HCT116 (cell line): ENCODE data around the gene IGIP. TPM values are rescaled to one million over a fixed set of nuclear protein-coding genes. Genes with fewer than 3 reads are reported as not detected.

Experiments
- ATAC-seq: fragments of 200-7000 bp; cut with Tn5 transposase; 2 replicates; pipeline ENCODE4 v1.9.1; 2020; ENCODE audit warnings: mild to moderate bottlenecking, moderate library complexity
- BruUV-seq: library from RNA; stranded (reverse); fragments of 400-500 nt; replicated peaks from 2 replicates; lab custom pipeline; 2021; lab: Mats Ljungman, UMichigan
- CTCF ChIA-PET: fragments of 300-600 bp; sonication (Branson Sonifier 250); formaldehyde crosslinking; loops from one replicate; lab custom pipeline; 2021; ENCODE audit warnings: antibody characterized with exemption; lab: Charles Lee
- POLR2A ChIA-PET: fragments of 300-600, 350-600 bp; sonication (Branson Sonifier 250); formaldehyde crosslinking; loops from one replicate; lab custom pipeline; 2021; ENCODE audit warnings: antibody characterized with exemption; lab: Charles Lee
- RAD21 ChIA-PET, 2 experiments: fragments of 300-600 bp; sonication (Branson Sonifier 250); formaldehyde crosslinking; loops; one replicate each; lab custom pipeline; 2023; ENCODE audit warnings: low total read pairs in 2 of 2; ENCODE audit not compliant: uncharacterized antibody in 2 of 2, unreplicated experiment in 2 of 2, low non-redundant PET in 1 of 2; lab: Charles Lee
- DNase-seq: peaks from one replicate; pipeline ENCODE4 v3.0.0-alpha.2; 2010; ENCODE audit warnings: low read depth, low spot score
- H2AFZ ChIP-seq: fragments of 200-600 bp; shearing (Covaris generic), sonication (generic); 2 replicates; pipeline ENCODE4 v1.6.1; 2017; ENCODE audit warnings: low read depth, mixed run types, mixed read lengths, antibody characterized with exemption, low read length; ENCODE audit not compliant: poor library complexity, severe bottlenecking
- H3K27ac ChIP-seq: 2 replicates; pipeline ENCODE4 v1.5.1; 2012; ENCODE audit warnings: low read depth, low read length
- H3K27me3 ChIP-seq: fragments of 200-600 bp; sonication (generic); 2 replicates; pipeline ENCODE4 v1.6.1; 2016; ENCODE audit warnings: mixed run types, low read length, mixed read lengths; ENCODE audit not compliant: insufficient read depth
- H3K36me3 ChIP-seq, 2 experiments: fragments of 200-500 bp in 1 of 2; fragments of 200-600 bp in 1 of 2; sonication (Bioruptor generic) in 1 of 2; sonication (generic) in 1 of 2; 2 replicates each; pipeline versions ENCODE4 v1.5.1 to v1.6.1; 2014 to 2016; ENCODE audit warnings: low read length in 2 of 2, inconsistent platforms in 1 of 2, mixed read lengths in 1 of 2, mixed run types in 1 of 2; ENCODE audit not compliant: insufficient read depth in 2 of 2, control insufficient read depth in 1 of 2
- H3K4me1 ChIP-seq, 2 experiments: fragments of 200-600 bp in 1 of 2; sonication (generic) in 1 of 2; 2 replicates each; pipeline versions ENCODE4 v1.5.1 to v1.6.1; 2012 to 2017; ENCODE audit warnings: low read length in 2 of 2, inconsistent platforms in 1 of 2, mild to moderate bottlenecking in 1 of 2, mixed read lengths in 1 of 2, mixed run types in 1 of 2, moderate library complexity in 1 of 2; ENCODE audit not compliant: insufficient read depth in 2 of 2, control insufficient read depth in 1 of 2
- H3K4me2 ChIP-seq: fragments of 200-600 bp; sonication (generic); 2 replicates; pipeline ENCODE4 v1.6.1; 2017; ENCODE audit warnings: mixed run types, low read length, mixed read lengths
- H3K4me3 ChIP-seq, 2 experiments: fragments of 200-600 bp in 1 of 2; sonication (generic) in 1 of 2; replicated peaks in 1 of 2; 2 replicates each; pipeline ENCODE4 v1.5.1; 2011 to 2016; ENCODE audit warnings: low read length in 2 of 2, control low read depth in 1 of 2, low read depth in 1 of 2, mild to moderate bottlenecking in 1 of 2, mixed read lengths in 1 of 2, mixed run types in 1 of 2
- H3K79me2 ChIP-seq: fragments of 200-600 bp; sonication (generic); 2 replicates; pipeline ENCODE4 v1.6.1; 2017; ENCODE audit warnings: mild to moderate bottlenecking, mixed run types, low read length, moderate library complexity, mixed read lengths; ENCODE audit not compliant: insufficient read depth
- H3K9ac ChIP-seq: fragments of 200-600 bp; sonication (generic); 2 replicates; pipeline ENCODE4 v1.6.1; 2016; ENCODE audit warnings: low read length, mixed read lengths
- H3K9me2 ChIP-seq: fragments of 200-600 bp; sonication (generic), shearing (Covaris generic); 2 replicates; pipeline ENCODE4 v1.6.1; 2017; ENCODE audit warnings: mixed run types, mild to moderate bottlenecking, moderate library complexity; ENCODE audit not compliant: insufficient read depth
- H3K9me3 ChIP-seq, 2 experiments: fragments of 200-500 bp in 1 of 2; fragments of 200-600 bp in 1 of 2; sonication (Bioruptor generic) in 1 of 2; sonication (generic) in 1 of 2; 2 replicates each; pipeline ENCODE4 v1.6.1; 2014 to 2017; ENCODE audit warnings: low read length in 2 of 2, mixed read lengths in 2 of 2, inconsistent platforms in 1 of 2, low read depth in 1 of 2, mild to moderate bottlenecking in 1 of 2, mixed run types in 1 of 2, moderate library complexity in 1 of 2; ENCODE audit not compliant: control insufficient read depth in 1 of 2, insufficient read depth in 1 of 2
- H4K20me1 ChIP-seq: fragments of 200-600 bp; sonication (generic), shearing (Covaris generic); 2 replicates; pipeline ENCODE4 v1.6.1; 2017; ENCODE audit warnings: mixed run types, mild to moderate bottlenecking, moderate library complexity; ENCODE audit not compliant: insufficient read depth
- ATF3 ChIP-seq: IDR thresholded peaks from 2 replicates; pipeline ENCODE4 v1.6.1; 2012
- CBX3 ChIP-seq: IDR thresholded peaks from 2 replicates; pipeline ENCODE4 v1.6.1; 2012; ENCODE audit warnings: low read depth
- CEBPB ChIP-seq: IDR thresholded peaks from 2 replicates; pipeline ENCODE4 v1.6.1; 2012; ENCODE audit warnings: low read depth
- CTCF ChIP-seq, 3 experiments: fragments of 200-600 bp in 1 of 3; sonication (generic) in 1 of 3; IDR thresholded peaks in 2 of 3; conservative IDR thresholded peaks in 1 of 3; 2 replicates each; pipeline ENCODE4 v1.5.1; 2012 to 2017; ENCODE audit warnings: low read depth in 2 of 3, low read length in 2 of 3, antibody characterized with exemption in 1 of 3, borderline replicate concordance in 1 of 3, control low read depth in 1 of 3, mild to moderate bottlenecking in 1 of 3, mixed read lengths in 1 of 3, mixed run types in 1 of 3, moderate library complexity in 1 of 3; ENCODE audit not compliant: insufficient read depth in 1 of 3
- EGR1 ChIP-seq: IDR thresholded peaks from 2 replicates; pipeline ENCODE4 v1.6.1; 2012; ENCODE audit warnings: low read depth
- ELF1 ChIP-seq: IDR thresholded peaks from 2 replicates; pipeline ENCODE4 v1.6.1; 2012; ENCODE audit warnings: low read depth, borderline replicate concordance
- EZH2 ChIP-seq: fragments of 200-600 bp; sonication (generic); IDR thresholded peaks from 2 replicates; pipeline ENCODE4 v1.6.1; 2017; ENCODE audit warnings: antibody characterized with exemption, mixed run types
- EZH2phosphoT487 ChIP-seq: fragments of 200-600 bp; IDR thresholded peaks from 2 replicates; pipeline ENCODE4 v1.6.1; 2018; ENCODE audit warnings: antibody characterized with exemption, borderline replicate concordance
- FOSL1 ChIP-seq: IDR thresholded peaks from 2 replicates; pipeline ENCODE4 v1.6.1; 2012; ENCODE audit warnings: low read depth
- POLR2A ChIP-seq: IDR thresholded peaks from 2 replicates; pipeline ENCODE4 v1.7.0; 2011; ENCODE audit warnings: borderline replicate concordance; ENCODE audit not compliant: insufficient read depth, insufficient read length; ENCODE audit errors: extremely low read depth
- POLR2AphosphoS5 ChIP-seq: IDR thresholded peaks from 2 replicates; pipeline ENCODE4 v1.6.1; 2011; ENCODE audit warnings: mild to moderate bottlenecking, low read depth, low read length, moderate library complexity
- RAD21 ChIP-seq: IDR thresholded peaks from 2 replicates; pipeline ENCODE4 v1.6.1; 2012; ENCODE audit warnings: low read depth, mild to moderate bottlenecking
- REST ChIP-seq: IDR thresholded peaks from 2 replicates; pipeline ENCODE4 v1.6.1; 2012; ENCODE audit warnings: low read depth
- SP1 ChIP-seq: IDR thresholded peaks from 2 replicates; pipeline ENCODE4 v1.6.1; 2012; ENCODE audit warnings: low read depth
- TCF7L2 ChIP-seq: IDR thresholded peaks from 2 replicates; pipeline ENCODE4 v1.7.0; 2011; ENCODE audit warnings: borderline replicate concordance, inconsistent platforms; ENCODE audit not compliant: insufficient read depth, insufficient read length; ENCODE audit errors: extremely low read depth
- YY1 ChIP-seq: IDR thresholded peaks from 2 replicates; pipeline ENCODE4 v1.6.1; 2011; ENCODE audit warnings: low read length, low read depth, moderate library complexity, mild to moderate bottlenecking; ENCODE audit not compliant: insufficient replicate concordance; ENCODE audit errors: extremely low read depth
- ZBTB33 ChIP-seq: IDR thresholded peaks from 2 replicates; pipeline ENCODE4 v1.6.1; 2011; ENCODE audit warnings: mild to moderate bottlenecking, low read length, moderate library complexity; ENCODE audit not compliant: insufficient replicate concordance; ENCODE audit errors: extremely low read depth
- intact Hi-C: fragments of 100-400 bp; cut with micrococcal nuclease; formaldehyde crosslinking; loops from 2 replicates; pipeline ENCODE4 v1.10.0; 2022
- total RNA-seq: library from RNA; stranded (reverse); gene quantifications from one replicate; pipeline ENCODE4 v1.2.1, GENCODE V29; 2021; ENCODE audit not compliant: unreplicated experiment

Gene IGIP
- total RNA-seq, 1 experiment from 2014 or later, result 5.2 TPM

GRCh38 chr5:140150201-140150600 lies 24.5 kb downstream of the IGIP start:
- intact Hi-C loops, result loop anchor here (10.0 kb wide), 1 partner anchor 305 kb away; no protein-coding TSS in a partner anchor
- ATAC-seq, result no peak
- H3K79me2 ChIP-seq, result no peaks in the 10 kb centered on the region
- H3K4me2 ChIP-seq, result no peak overlapping the region
- H3K27me3 ChIP-seq, result no peaks in the 10 kb centered on the region
- RAD21 ChIA-PET, result no interaction called here
- no peak overlapping the region for H3K27ac ChIP-seq
- H4K20me1 ChIP-seq, result no peaks in the 10 kb centered on the region
- H3K9me3 ChIP-seq, result no peaks in the 10 kb centered on the region
- POLR2A ChIA-PET, result no interaction called here
- no peaks in the 10 kb centered on the region for H3K36me3 ChIP-seq
- H3K4me1 ChIP-seq, result peaks cover 4 to 26% of the 10 kb centered on the region in 2 experiments; a peak in 3 of 4 replicates
- no peak overlapping the region for H2AFZ ChIP-seq
- H3K9me2 ChIP-seq, result no peaks in the 10 kb centered on the region
- TF ChIP-seq YY1, result no peak
- no peak for TF ChIP-seq POLR2A
- no peak for TF ChIP-seq SP1
- TF ChIP-seq CTCF (IDR thresholded peaks at IDR 0.05 in 2 of 3, conservative IDR thresholded peaks at IDR 0.05 in 1 of 3; ENCODE audit: borderline replicate concordance in 1 of 3, insufficient read depth in 1 of 3, low read depth in 2 of 3, low read length in 2 of 3), result no peak
- TF ChIP-seq REST, result no peak
- TF ChIP-seq CBX3, result no peak
- TF ChIP-seq POLR2AphosphoS5, result no peak
- TF ChIP-seq RAD21, result no peak
- no peak for TF ChIP-seq EZH2
- TF ChIP-seq EZH2phosphoT487, result no peak
- no peak for TF ChIP-seq ELF1
- TF ChIP-seq TCF7L2, result no peak
- no peak for TF ChIP-seq CEBPB
- TF ChIP-seq ZBTB33, result no peak
- TF ChIP-seq FOSL1, result no peak
- no peak for TF ChIP-seq EGR1
- no peak for TF ChIP-seq ATF3
- no peak overlapping the region for H3K4me3 ChIP-seq
- no peak overlapping the region for H3K9ac ChIP-seq
- no peak for DNase-seq
- CTCF ChIA-PET, result no interaction called here
- BruUV-seq, result no TSS peak
